ENCODE data around the gene ZMIZ2. TPM values are rescaled to one million over a fixed set of nuclear protein-coding genes. Genes with fewer than 3 reads are reported as not detected.

Gene ZMIZ2
- total RNA-seq, 2 donors from 2014 or later: 61.8 to 112 TPM

GRCh38 chr7:44740055-44740454, 8.6 kb upstream of the ZMIZ2 start:
- TF ChIP-seq, protein P1, sequence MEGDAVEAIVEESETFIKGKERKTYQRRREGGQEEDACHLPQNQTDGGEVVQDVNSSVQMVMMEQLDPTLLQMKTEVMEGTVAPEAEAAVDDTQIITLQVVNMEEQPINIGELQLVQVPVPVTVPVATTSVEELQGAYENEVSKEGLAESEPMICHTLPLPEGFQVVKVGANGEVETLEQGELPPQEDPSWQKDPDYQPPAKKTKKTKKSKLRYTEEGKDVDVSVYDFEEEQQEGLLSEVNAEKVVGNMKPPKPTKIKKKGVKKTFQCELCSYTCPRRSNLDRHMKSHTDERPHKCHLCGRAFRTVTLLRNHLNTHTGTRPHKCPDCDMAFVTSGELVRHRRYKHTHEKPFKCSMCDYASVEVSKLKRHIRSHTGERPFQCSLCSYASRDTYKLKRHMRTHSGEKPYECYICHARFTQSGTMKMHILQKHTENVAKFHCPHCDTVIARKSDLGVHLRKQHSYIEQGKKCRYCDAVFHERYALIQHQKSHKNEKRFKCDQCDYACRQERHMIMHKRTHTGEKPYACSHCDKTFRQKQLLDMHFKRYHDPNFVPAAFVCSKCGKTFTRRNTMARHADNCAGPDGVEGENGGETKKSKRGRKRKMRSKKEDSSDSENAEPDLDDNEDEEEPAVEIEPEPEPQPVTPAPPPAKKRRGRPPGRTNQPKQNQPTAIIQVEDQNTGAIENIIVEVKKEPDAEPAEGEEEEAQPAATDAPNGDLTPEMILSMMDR (IDR thresholded peaks at IDR 0.05): no peak
- no peaks in the 10 kb centered on the region for H3K27me3 ChIP-seq

DNA sequence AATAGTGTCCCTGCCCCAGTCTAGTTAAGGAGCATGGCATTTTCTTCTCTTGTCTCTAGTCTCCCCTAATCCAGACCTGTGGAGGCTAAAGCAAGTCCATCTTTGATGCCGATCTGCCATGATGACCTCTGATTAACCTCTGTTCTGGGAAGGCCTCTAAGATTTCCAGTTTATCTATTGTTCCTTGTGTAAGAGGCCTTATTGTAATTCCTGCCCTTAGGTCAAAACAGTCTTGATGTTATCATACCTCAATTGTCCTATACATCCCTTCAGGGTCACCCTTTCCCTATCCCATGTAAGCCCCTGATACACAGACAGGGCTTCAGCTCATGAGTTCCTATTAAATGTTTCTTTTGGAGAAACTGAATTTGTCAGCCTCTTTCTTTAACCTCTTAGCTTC, 4.9 kb upstream of the ZMIZ2 start:
- no peaks in the 10 kb centered on the region for H3K9me3 ChIP-seq
- no peaks in the 10 kb centered on the region for H3K27me3 ChIP-seq
- H3K36me3 ChIP-seq: no peaks in the 10 kb centered on the region
- intact Hi-C loops (cut with DNase I): no loop called here
- H3K4me3 ChIP-seq: no peak overlapping the region
- no peak overlapping the region for H3K9ac ChIP-seq (ENCODE audit: low read depth in 2 of 2, low read length in 2 of 2)
- TF ChIP-seq, protein P1 (IDR thresholded peaks at IDR 0.05): no peak
- no peaks in the 10 kb centered on the region for H3K4me1 ChIP-seq
- no peak for DNase-seq
- H3K27ac ChIP-seq: no peak overlapping the region

More at GRCh38 chr7:44740055-44740454, 8.6 kb upstream of the ZMIZ2 start:
- DNase-seq: no peak
- intact Hi-C loops (cut with DNase I): no loop called here
- no peaks in the 10 kb centered on the region for H3K4me1 ChIP-seq
- H3K36me3 ChIP-seq: no peaks in the 10 kb centered on the region
- no peaks in the 10 kb centered on the region for H3K9me3 ChIP-seq
- no peak overlapping the region for H3K27ac ChIP-seq
- H3K9ac ChIP-seq (ENCODE audit: low read depth in 2 of 2, low read length in 2 of 2): no peak overlapping the region
- H3K4me3 ChIP-seq: no peak overlapping the region

- intact Hi-C loops (cut with DNase I): no loop called here
- H3K9ac ChIP-seq (ENCODE audit: low read depth in 2 of 2, low read length in 2 of 2): peak overlapping the region; percentile 69 to 93
- peak overlapping the region; percentile 97 for H3K4me3 ChIP-seq
- no peaks in the 10 kb centered on the region for H3K9me3 ChIP-seq
- H3K27me3 ChIP-seq: no peaks in the 10 kb centered on the region
- TF ChIP-seq, protein P1 (IDR thresholded peaks at IDR 0.05): no peak
- peak overlapping the region; percentile 11 for H3K27ac ChIP-seq
- DNase-seq: no peak
- H3K36me3 ChIP-seq: no peaks in the 10 kb centered on the region
- peaks cover 6% of the 10 kb centered on the region for H3K4me1 ChIP-seq
These were observed 493 bp downstream of the ZMIZ2 start for GRCh38 chr7:44748948-44749731.

DNA sequence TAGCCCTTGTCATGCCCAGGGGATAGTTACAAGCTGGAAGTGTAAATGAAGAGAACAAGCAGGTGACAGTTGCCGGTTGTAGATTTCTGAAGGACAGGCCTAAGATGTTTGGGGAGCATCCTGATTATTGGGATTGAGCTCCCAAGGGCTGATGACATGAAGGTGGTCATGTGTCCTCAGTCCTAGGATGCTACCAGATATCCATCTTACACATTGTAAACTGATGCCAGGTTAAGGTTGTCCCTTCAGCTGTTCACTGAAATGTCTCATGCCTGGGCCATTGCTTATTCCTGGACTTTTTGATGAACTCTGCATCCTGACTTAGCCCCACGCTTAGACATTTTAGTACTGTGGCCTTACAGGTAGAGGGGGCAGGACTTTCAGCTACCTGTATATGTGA, 1.3 kb downstream of the ZMIZ2 start:
- peak overlapping the region in 1 of 2 donors; percentile 69 for H3K9ac ChIP-seq (ENCODE audit: low read depth in 2 of 2, low read length in 2 of 2)
- H3K27ac ChIP-seq: peak overlapping the region; percentile 11
- H3K36me3 ChIP-seq: no peaks in the 10 kb centered on the region
- no peaks in the 10 kb centered on the region for H3K9me3 ChIP-seq
- no peaks in the 10 kb centered on the region for H3K27me3 ChIP-seq
- H3K4me3 ChIP-seq: peak overlapping the region; percentile 97
- DNase-seq: no peak
- H3K4me1 ChIP-seq: peaks cover 6% of the 10 kb centered on the region
- intact Hi-C loops (cut with DNase I): no loop called here
- TF ChIP-seq, protein P1 (IDR thresholded peaks at IDR 0.05): no peak

DNA sequence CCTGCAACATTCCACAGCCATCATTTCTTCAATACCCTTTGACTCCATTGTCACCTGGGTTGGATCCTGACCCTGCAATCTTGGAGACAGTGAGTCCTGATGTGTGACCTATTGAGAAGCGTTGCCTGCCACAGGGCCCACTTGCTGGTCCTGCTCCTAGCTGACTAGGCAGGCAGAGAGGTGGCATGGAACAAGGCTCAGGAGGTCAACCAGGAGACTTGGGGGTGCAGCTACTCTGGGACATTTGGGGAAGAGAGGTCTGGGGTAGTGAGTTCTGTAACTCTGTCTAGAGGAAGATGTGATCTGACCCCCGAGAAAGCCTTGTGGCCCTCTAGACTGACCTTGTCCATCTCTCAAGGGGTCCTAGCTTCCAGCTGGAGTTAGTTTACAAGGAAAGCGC, 1.8 kb downstream of the ZMIZ2 start:
- no peak for DNase-seq
- Histone ChIP-seq H3K9me3 (no peaks in the 10 kb centered on the region), H3K27ac (no peak overlapping the region), H3K36me3 (no peaks in the 10 kb centered on the region), H3K27me3 (no peaks in the 10 kb centered on the region), H3K4me1 (peaks cover 6% of the 10 kb centered on the region), H3K4me3 (no peak overlapping the region), H3K9ac (ENCODE audit: low read depth in 2 of 2, low read length in 2 of 2) (peak overlapping the region; percentile 37 to 69)
- TF ChIP-seq, protein P1 (IDR thresholded peaks at IDR 0.05): no peak
- intact Hi-C loops (cut with DNase I): no loop called here
